ENCODE results near the gene MTA3.
"Not testable (repeated sequence)": the region's sequence is repeated elsewhere in the genome, so short reads cannot be mapped to it uniquely, and the experiment has no call there.

GRCh38 chr2:42606166-42606565 is 37.7 kb downstream of the MTA3 start:
- not testable (repeated sequence) for TF ChIP-seq CTCF (conservative IDR thresholded peaks at IDR 0.05 in 1 of 2, IDR thresholded peaks at IDR 0.05 in 1 of 2; ENCODE audit: extremely low read depth in 1 of 2, insufficient read depth in 1 of 2, low read depth in 1 of 2, low read length in 2 of 2); EZH2 (IDR thresholded peaks at IDR 0.05; ENCODE audit: borderline replicate concordance, low read length)
